Tibial nerve (tissue), 4 donors: ENCODE results near the gene FAM171A1.

Experiments
- EP300 ChIP-seq, 2 donors: sonication (generic); formaldehyde crosslinking; IDR thresholded peaks; one replicate each; pipeline ENCODE4 v1.6.1; 2017; ENCODE audit warnings: antibody characterized with exemption in 2 of 2, mild to moderate bottlenecking in 1 of 2
- TF ChIP-seq, protein P1 (sequence below), 5 experiments: fragments of 200-600 bp in 3 of 5; fragments of 450-650 bp in 2 of 5; sonication (generic) in 3 of 5; IDR thresholded peaks; one replicate each; pipeline ENCODE4 v1.5.1; 2016 to 2019; ENCODE audit warnings: antibody characterized with exemption in 5 of 5, mild to moderate bottlenecking in 3 of 5, moderate library complexity in 2 of 5

DNA sequence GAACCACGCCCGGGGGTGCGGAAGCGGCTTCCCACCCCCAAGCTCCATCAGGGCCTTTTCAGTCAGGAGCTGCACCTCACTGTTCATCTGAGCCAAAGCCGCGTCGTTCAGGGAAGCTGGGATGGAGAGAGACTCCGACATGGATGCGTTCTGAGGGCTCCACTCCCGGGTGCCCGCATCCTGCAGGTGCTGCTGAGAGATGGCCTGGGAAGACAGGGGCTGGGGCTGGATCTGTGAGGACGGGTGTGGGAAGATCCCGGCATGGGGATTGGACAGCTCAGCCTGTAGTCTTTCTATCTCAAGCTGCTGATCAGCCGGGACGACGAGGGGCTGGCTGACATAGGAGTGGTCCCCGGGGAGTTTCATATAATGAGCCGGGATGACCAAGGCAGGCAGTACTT, 157.6 kb downstream of the FAM171A1 start:
- TF ChIP-seq, protein P1, sequence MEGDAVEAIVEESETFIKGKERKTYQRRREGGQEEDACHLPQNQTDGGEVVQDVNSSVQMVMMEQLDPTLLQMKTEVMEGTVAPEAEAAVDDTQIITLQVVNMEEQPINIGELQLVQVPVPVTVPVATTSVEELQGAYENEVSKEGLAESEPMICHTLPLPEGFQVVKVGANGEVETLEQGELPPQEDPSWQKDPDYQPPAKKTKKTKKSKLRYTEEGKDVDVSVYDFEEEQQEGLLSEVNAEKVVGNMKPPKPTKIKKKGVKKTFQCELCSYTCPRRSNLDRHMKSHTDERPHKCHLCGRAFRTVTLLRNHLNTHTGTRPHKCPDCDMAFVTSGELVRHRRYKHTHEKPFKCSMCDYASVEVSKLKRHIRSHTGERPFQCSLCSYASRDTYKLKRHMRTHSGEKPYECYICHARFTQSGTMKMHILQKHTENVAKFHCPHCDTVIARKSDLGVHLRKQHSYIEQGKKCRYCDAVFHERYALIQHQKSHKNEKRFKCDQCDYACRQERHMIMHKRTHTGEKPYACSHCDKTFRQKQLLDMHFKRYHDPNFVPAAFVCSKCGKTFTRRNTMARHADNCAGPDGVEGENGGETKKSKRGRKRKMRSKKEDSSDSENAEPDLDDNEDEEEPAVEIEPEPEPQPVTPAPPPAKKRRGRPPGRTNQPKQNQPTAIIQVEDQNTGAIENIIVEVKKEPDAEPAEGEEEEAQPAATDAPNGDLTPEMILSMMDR (IDR thresholded peaks at IDR 0.05), result no peak
- no peak for TF ChIP-seq EP300 (IDR thresholded peaks at IDR 0.05)
